ENCODE data around the gene ILRUN.
"Not testable (repeated sequence)": the region's sequence is repeated elsewhere in the genome, so short reads cannot be mapped to it uniquely, and the experiment has no call there.

DNA sequence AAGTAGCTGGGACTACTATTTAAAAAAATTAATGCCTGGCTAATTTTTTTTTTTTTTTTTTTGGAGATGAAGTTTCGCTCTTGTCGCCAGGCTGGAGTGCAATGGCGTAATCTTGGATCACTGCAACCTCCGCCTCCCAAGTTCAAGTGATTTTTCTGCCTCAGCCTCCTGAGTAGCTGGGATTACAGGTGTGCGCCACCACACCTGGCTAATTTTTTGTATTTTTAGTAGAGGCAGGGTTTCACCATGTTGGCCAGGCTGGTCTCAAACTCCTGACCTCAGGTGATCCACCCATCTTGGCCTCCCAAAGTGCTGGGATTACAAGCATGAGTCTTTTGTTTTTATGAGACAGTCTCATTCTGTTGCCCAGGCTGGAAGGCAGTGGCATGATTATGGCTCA is 27.8 kb downstream of the ILRUN start:
- TF ChIP-seq, protein P1, sequence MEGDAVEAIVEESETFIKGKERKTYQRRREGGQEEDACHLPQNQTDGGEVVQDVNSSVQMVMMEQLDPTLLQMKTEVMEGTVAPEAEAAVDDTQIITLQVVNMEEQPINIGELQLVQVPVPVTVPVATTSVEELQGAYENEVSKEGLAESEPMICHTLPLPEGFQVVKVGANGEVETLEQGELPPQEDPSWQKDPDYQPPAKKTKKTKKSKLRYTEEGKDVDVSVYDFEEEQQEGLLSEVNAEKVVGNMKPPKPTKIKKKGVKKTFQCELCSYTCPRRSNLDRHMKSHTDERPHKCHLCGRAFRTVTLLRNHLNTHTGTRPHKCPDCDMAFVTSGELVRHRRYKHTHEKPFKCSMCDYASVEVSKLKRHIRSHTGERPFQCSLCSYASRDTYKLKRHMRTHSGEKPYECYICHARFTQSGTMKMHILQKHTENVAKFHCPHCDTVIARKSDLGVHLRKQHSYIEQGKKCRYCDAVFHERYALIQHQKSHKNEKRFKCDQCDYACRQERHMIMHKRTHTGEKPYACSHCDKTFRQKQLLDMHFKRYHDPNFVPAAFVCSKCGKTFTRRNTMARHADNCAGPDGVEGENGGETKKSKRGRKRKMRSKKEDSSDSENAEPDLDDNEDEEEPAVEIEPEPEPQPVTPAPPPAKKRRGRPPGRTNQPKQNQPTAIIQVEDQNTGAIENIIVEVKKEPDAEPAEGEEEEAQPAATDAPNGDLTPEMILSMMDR (IDR thresholded peaks at IDR 0.05): not testable (repeated sequence)
- TF ChIP-seq POLR2A (IDR thresholded peaks at IDR 0.05): not testable (repeated sequence)
